ENCODE data around the gene LENEP.

DNA sequence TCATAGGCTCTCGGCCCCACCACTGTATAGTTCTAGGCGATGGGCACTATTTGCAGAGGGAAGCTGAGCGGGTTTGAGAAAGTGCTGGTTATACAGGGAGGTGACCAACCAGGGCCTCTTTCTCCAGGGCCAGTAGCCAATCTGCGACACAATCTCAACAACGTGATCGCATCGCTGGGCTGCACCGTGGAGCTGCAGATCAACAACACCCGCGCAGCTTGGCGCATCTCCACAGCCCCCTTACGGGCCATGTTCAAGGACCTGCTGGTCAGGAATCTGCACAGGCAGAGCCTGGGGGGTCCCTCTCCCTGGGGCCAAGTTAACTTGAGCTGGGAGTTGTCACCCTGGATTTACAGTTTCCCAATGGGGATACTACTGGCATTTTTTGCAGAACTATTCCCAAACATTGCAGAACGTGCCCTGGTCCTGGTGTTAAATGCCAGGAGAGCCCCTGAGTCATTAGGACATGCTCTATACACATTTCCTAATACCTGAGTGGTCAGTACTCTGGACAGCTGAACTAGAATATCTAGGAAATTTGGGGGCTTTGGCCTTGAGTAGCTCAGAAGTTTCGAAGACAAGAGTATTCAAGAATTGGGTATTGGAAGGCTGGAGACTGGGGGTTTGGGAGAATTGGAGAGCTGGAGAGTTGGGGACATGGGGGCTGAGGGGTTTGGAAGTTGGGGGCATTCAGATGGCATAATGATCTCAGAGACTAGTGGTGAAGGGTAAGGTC, 47.1 kb downstream of the LENEP start:
- no peak for TF ChIP-seq POU2F2 (IDR thresholded peaks at IDR 0.05; ENCODE audit: low read depth, low read length)
- no peak for TF ChIP-seq POLR2AphosphoS5 (IDR thresholded peaks at IDR 0.05; ENCODE audit: low read depth, low read length)

Data from GM12891 (cell line).